ENCODE measurements around the gene CES5A.
"Not testable (repeated sequence)": the region's sequence is repeated elsewhere in the genome, so short reads cannot be mapped to it uniquely, and the experiment has no call there.

CES5A gene, protein sequence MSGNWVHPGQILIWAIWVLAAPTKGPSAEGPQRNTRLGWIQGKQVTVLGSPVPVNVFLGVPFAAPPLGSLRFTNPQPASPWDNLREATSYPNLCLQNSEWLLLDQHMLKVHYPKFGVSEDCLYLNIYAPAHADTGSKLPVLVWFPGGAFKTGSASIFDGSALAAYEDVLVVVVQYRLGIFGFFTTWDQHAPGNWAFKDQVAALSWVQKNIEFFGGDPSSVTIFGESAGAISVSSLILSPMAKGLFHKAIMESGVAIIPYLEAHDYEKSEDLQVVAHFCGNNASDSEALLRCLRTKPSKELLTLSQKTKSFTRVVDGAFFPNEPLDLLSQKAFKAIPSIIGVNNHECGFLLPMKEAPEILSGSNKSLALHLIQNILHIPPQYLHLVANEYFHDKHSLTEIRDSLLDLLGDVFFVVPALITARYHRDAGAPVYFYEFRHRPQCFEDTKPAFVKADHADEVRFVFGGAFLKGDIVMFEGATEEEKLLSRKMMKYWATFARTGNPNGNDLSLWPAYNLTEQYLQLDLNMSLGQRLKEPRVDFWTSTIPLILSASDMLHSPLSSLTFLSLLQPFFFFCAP

DNA sequence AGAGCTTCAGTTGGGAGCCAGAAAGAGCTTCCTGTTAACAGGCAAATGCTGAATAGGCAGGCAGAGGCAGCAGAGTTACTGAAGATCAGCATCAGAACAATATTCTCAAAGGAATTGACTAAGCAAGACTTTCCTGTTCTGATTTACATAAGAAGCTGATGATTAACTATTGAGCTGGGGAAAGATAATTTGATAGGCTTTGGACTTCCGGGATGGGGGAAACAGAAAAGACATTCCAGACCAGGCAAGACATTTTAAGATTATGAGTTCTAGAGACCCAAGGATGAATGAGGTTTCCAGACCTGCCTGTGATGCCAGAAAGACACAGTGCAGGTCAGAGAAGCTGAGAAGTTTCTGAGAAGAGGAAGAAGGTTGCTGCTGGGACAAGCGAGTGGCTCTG, at the start of gene CES5A:
Gene CES5A, minus strand, starts transcription at position 101 of the 400 bp plus-strand sequence. CDS start 152 bp downstream, outside the sequence.
- no peak for DNase-seq

DNA sequence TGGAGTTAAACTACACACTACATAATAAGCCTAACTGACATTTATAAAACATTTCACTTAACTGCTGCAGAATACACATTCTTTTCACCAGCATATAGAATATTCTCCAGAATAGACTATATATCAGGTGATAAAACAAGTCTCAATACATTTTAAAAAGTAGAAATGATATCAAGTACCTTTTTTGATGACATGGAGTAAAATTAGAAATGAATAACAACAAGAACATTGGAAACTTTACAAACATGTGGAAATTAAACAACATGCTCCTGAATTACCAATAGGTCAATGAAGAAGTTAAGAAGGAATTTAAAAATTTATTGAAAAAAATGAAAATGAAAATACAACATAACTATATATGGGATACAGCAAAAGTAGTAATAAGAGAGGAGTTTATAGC, 47.5 kb upstream of the CES5A start:
- no peak for DNase-seq

DNA sequence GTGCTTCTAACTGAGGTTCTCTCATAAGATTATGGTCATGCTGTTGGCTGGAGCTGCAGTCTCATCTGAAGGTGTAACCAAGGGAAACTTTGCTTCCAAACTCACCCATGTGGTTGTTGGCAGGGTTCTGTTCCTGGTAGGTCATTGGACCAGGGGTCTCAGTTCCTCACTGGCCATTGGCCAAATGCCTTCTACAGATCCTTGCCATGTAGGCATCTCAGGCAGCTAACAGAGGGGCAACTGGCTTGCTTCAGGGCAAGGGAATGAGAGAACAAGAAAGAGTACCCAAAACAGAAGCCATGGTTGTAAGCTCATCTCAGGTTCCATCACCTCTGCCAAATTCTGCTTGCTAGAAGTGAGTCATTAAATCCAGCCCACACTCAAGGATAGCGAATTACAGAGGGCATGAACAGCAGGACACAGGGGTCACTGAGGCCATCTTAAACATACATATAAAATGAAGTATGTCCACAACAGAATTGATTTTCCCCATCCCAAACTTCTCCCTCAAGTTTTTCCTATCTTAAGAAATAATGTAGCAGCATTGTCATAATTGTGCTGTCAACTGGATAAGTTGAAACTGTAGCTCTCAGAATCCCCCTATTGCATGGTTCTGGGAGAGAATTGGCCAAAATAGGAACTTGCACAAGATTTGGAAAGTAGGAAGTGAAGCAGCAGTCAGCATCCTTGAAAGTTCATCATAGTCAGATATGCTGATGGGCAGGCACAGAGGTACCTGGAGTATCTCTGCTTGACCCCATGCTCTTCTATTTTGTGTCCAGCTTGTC, 42.4 kb upstream of the CES5A start:
- DNase-seq: no peak

DNA sequence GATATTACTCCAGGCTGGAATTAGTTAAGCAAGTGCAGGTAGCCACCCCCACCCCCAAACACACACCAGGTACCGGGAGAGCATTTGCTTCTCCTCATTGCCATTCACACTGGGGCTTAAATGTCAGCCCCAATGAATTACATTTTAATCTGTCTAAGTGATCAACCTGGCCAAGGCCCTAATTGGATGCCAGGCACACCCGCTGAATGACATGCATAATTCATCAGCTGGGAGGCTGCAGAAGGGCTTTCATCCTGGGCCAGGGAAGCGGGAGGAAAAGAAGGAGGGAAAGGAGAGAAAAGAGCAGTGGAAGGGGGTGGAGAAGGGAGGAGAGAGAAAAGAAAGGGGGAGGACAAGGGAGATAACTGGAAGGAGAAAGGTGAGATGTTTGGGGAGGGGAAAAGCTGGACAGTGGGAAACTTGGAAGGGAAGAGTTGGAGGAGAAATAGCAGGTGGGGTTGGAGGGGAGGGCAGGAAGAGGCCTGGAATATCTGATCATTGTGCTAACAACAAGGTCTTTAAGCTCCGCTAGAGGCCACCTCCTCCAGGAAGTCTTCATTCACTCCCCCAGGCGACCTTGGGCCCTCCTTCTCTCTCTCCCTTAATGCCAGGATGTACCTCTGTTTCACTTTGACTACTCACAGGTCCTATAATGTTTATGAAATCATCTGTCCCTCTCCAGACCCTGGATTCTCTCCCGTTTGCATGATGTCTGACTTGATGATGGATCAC, 40.1 kb upstream of the CES5A start:
- DNase-seq: no peak

DNA sequence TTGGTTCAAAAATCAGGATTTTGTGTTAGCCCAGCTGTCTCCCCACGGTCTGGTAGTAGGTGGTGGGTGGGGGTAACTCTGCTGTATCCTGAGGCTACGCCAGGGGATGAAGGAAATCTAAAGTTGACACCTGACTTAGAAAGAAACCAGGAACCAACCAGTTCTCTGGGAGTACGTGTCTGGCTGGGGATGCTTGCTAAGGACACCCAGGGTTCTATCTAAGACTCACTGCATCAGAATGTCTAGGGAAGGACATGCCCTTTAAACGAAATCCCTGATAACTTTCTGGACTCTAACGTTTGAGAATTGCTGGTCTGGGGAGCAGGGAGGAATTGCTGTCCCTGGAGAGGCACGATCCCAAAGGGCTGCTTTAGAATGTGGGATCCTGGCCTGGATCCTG, 39.2 kb upstream of the CES5A start:
- DNase-seq: no peak

DNA sequence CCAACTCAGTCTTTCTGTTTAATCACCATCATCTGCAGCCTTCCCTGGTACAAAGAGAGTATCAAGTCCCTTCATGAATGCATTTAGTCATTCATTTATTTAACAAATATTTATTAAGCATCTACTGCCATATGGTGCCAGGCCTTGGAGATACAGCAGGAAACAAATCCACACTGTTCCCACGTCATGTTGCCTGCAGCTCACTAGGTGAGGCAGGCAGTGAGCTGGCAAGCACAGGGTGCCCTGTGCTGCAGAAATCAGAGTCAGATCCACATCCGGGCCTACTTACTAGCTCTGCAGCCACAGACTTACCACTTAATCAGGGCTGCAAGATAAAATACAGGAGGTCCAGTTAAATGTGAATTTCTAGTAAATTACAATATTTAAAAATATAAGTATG, 38.5 kb upstream of the CES5A start:
- no peak for DNase-seq

DNA sequence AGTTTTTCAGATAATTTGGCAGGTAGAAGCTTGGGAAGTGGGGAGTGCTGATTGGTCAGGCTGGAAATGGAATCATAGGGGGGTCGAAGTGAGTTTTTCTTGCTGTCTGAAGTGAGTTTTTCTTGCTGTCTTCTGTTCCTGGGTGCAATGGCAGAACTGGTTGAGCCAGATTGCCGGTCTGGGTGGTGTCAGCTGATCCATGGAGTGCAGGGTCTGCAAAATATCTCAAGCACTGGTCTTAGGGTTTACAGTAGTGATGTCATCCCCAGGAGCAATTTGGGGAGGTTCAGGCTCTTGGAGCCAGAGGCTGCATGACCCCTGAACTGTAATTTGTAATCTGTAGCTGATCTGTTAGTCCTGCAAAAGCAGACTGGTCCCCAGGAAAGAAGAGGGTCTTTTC, 37.9 kb upstream of the CES5A start:
- not testable (repeated sequence) for DNase-seq

DNA sequence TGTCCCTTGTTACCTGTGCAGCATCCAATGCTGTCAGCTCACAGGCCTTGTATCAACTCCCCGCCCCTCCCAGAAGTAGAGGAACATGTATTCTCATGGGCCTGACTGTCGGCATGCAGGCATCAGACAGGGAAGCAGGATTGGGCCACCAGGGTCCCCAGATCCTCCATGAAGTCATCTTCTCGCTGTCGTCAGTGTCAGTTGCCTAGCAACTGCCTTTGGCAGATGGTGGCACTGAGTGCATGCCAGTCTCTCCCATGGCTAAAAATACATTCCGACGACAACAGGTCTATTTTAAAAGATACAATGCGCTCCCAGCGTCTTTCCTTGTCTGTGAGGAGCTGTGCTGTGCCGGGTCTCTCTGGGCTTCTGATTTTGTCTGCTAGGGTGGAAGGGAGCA, 36.8 kb upstream of the CES5A start:
- no peak for DNase-seq

DNA sequence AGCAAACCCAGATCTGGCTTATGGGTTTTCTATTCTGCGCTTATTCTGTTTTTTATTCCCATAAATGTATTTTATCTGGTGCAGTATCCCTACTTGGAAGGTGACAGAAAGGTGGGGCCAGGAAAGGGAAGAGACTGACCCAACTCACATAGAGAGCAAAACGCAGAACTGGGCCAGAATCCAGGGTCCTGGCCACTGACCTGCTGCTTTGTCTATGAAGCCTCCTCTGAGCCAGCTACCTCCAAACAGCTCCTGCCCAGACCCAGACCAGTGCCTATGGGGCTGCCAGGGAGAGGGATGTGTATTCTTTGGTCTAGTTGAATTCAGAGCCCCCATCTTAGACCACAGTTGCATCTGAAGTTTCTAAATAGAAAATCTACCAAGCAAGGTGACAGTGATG, 36.4 kb upstream of the CES5A start:
- DNase-seq: no peak

DNA sequence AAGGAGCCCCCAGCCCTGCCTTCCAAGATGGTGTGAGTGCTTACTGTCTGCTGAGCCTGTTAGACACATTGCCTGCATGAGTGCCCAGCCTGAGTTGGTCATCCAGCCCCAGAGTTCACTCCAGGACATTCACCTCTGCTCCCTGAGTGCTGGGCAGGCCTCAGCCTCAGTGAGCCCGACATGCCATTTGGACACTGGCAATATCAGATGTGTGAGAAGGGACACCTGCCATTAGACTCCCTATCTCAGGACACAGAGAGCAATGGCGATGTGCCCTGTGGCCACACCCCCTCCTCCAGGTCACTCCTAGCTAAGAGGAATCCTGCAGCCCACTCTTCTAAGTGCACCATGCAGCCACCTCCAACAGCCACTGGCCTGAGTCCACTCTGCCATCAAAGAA, 34.7 kb upstream of the CES5A start:
- no peak for DNase-seq

DNA sequence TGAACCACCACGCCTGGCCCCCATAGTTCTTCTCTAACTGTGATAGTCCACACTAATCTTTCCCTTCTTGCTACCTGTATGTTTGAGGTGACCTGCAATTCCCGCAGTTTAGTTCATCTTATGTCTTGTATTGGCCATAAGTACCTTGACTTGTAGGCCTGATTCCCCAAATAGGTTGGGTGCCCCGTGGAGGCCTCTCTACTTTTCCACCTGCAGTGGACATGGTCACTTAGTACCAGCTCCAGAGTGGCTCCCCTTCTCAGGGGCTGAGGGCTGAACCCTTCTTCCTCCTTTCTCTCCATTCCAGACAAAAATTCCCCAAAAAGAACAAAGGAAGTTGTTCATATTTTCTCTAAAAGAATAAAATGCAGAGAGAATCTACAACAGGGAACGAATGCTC, 33.5 kb upstream of the CES5A start:
- DNase-seq: no peak

DNA sequence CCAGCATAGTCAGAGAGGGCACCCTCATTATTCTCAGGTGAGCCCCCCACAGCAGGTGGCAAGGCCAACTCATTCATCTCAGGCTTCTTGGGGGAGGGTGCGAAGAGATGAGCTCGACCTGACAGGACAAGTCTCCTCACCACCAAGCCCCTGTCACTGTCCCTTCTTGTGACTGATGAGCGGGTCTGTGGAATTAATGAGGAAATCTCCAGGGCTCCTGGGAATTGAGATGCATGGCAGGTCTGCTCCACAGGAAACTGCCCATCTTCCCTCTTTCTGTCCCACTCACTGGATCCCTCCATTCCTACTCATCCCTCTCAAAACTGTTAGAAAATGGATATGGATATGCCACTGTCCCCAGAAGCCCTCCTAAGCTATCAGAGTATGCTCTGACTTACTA, 32.5 kb upstream of the CES5A start:
- no peak for DNase-seq

DNA sequence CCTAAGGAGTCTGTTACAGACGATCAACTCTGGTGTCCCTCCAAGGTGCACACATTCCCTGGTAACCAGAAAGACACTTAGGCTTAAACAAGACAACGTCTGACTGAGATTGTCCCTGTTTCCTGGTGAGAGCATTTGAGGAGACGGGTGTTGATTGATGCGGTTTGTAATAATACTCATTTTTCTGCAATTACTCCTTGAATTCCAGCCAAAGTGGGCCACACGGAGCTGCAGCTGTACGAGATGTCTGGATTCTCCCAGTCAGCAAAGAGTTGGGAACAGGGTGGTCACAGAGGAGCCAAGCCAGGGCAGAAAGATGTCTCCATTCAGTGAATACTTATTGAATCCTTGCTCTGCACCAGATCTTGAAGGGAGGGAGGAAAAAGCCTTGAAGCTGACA, 30.9 kb upstream of the CES5A start:
- DNase-seq: peak; percentile 48

DNA sequence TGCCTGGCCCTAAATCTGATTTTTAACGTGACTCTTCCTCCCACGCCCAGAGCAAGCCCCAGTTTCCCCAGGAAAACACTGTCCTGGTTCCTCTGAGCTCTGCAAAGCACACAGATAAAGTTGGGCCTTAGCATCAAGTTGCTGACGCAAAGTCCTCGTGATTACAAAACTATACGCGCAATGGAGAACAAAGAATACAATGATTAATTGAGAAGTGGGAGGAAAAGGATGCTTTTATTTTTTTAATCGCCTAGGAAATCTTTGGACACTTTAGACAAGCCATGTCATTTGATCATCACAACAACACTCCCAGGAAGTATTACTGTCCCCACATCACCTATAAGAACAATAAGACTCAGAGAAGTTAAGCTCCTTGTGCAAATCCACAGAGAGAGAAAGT, 30.5 kb upstream of the CES5A start:
- no peak for DNase-seq

DNA sequence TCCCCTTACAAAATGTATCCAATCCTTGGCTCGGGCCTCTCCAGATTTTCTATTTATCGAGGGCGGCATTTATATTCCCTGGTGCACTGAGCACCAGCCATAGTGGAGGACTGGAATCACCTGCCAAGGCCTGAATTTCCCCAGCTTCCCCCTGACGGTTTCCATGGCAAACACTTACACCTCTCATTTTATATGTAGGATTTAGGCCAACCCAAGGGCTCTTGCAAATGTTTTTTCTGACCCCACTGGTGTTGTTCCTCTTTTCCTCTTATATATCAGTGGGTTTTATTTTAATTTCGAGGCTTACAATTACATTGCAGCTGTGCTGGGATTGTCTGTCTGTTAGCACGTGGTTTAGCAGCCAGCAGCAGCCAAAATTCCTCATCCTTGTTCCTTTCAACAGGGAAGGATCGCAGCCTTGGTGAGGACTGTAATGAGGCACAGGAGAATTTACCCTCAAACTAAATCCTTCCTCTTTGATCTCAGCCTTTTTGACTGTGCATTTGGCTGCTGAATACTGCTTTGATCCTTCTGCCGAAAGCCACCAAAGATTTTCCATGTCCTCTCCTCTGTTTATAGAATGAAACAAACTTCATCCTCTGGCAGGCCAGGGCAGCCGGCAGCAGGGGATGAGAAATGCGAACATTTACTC, 26.5 kb upstream of the CES5A start:
- no peak for DNase-seq

DNA sequence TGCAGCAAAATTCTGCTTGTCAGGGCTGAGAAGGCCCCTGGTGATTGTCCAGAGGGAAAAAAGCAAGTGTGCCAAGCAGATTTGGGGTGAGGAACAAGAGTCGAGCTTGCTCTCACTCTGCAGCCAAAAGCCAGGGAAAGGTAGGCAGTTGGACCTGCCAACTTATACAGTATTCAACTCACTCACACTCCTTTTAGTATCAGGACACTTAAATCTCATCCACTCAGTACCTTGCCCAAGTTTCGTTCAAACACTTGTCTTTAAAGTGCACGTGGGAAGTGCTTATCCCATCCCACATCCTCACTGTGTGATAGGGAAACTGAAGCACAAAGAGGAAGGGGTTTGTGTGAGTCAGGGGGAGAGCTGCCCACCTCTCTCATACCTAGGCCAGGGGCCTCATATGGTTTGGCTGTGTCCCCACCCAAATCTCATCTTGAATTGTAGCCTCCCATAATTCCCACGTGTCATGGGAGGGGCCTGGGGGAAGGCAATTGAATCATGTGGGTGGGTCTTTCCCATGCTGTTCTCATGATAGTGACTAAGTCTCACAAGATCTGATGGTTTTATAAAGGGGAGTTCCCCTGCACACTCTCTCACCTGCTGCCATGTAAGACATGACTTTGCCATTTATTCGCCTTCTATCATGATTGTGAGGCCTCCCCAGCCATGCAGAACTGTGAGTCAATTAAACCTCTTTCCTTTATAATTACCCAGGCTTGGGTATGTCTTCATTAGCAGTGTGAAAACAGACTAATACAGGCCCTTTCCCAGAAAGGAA, 25.6 kb upstream of the CES5A start:
- no peak for DNase-seq

DNA sequence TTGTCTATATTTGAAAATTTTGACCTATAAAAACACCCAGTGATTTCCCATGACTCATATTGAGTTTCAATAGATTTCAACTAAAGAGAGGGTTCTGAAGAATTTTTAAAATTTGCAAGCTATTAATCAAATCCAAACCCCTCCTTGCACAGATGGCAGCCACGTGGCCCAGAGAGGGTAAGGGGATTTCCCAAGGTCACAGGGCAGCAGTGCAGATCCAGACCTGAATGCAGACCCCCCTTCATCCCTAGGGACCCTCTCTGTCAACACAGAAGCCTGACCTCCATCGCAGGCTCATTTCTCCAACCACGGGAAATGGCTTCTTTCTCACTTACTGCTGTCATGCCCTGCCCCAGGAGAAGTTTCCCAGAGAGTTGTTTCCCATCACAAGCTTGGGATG, 24.7 kb upstream of the CES5A start:
- no peak for DNase-seq

DNA sequence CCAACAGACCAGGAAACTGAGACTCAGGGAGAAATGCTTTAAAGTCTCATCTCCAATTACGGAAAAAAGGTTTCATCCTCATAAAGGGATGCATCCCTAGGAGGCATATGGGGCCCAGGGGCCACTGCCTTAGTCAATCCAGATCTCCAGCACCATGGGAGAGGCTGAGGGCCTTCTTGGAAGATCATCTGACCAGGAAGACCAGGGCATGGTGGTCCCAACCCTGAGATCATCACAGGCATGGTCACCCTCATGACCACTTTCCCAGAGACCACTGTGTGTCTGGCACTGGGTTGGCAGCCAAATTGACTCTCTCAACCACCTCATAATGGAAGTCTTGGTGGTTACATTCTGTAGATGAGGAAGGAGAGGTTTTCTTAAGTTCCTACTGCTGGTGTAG, 23.4 kb upstream of the CES5A start:
- DNase-seq: no peak

DNA sequence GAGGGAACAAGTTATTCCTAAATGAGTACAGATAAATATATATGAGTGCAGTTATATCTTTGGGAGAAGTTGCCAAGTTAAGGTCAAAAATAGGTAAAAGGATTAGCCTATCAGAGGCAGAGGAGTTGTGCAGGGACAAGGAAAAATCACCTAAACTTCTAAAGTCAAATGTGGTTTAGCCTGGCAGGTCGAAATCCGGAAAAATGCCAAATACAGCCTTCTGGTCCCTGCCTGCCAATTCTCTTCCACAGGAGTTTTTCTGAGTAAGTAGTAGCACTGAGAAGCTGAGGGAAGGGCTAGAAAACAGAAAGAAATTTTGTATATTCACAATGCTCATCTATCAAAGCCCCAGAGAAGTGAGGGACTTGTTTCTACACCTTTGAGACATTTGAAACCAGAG, 17.6 kb upstream of the CES5A start:
- DNase-seq: no peak

DNA sequence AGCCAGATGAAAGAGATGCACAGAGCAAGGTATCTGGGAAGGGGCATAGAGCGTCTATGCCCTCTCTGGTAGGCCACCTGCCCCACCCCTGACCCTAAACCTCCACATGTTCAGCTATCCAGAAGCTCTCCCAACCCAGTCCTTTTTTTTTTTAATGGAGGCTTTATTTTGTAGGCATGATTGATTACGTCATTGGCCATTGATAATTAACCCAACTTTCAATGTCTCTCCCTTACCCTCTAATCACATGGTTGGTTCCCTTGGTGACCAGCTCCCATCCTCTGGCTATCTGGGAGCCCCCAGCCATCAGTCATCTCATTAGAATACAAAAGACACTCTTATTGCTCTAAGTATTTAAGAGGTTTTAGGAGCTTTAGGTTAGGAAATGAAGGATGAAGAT, 14.3 kb upstream of the CES5A start:
- DNase-seq: no peak

DNA sequence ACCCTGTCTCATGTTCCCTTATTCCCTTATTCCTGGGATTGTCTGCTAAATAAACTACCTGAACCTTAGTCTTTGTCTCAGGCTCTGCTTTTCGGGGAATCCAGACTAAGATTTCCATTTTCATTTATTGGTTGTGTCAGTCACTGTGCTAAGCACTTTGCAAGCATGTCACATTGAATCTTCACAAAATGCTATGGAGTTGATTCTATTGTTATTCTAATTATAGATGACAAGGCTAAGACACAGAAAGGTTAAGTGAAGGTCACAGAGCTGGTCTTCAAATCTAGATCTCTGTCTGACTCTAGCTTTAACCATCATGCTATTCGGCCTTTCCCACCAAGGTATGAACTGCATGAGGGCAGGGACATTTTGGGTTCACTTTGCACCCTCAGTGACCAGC, 13.4 kb upstream of the CES5A start:
- DNase-seq: no peak

DNA sequence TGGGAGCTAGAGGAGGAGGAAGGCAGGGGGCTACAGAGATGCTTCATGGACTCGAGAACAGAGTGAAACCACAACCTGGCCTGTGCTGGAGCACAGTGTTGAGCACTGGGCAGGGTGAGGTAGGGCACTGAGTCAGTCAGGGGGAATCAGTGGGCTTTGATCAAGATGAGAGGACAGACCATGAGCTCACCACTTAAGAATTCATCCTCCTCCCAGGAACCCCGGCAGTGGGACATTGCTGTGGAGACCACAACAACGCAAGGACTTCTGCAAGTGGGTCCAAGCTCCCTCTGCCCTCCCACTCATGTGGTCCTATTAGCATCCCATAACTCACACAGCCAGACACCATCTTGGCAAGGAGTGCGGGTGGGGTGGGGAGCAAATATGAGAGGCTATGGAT, 1.7 kb upstream of the CES5A start:
- DNase-seq: no peak

Data from COR-L47 (cell line).